Dermis microvascular lymphatic vessel endothelial cell (primary cell): ENCODE results near the gene TMEM164. TPM values are rescaled to one million over a fixed set of nuclear protein-coding genes. Genes with fewer than 3 reads are reported as not detected.
A peak's percentile ranks its signal among the peaks of the same experiment; 100 is the strongest.

Experiments
- DNase-seq, 2 donors: peaks; one replicate each; pipeline versions ENCODE4 v3.0.0 to v3.0.0-alpha.2; 2010; ENCODE audit warnings: low read depth in 2 of 2
- total RNA-seq: library from RNA; depleted of rRNA; stranded (reverse); fragments of >200 nt; gene quantifications from 2 replicates; pipeline ENCODE4 v1.2.1, GENCODE V29; 2014

The TMEM164 gene
- total RNA-seq, 1 donor from 2014 or later = 13.6 TPM

GRCh38 chrX:110036162-110037033 lies 33.5 kb downstream of the TMEM164 start:
- DNase-seq = no peak

DNA sequence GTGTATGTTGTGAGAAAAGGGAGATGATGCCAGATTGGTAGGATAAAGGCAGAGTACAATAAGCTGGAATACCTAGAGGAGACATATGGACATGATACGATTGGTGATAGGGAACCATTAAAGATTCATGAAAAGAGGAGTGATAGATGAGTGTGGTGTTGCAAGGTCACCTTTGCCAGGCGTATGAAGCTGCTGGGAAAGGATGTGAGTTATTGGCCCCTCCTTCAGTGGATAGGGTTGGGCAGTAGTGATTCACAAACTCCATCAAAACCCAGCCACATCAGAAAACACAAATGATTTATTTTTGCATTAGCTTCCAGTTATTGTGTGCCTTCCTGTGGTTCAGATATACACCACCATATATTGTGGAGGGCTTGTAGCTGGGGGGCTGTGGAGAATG lies 34.3 kb downstream of the TMEM164 start:
- DNase-seq = peak in 1 of 2 donors; percentile 37

DNA sequence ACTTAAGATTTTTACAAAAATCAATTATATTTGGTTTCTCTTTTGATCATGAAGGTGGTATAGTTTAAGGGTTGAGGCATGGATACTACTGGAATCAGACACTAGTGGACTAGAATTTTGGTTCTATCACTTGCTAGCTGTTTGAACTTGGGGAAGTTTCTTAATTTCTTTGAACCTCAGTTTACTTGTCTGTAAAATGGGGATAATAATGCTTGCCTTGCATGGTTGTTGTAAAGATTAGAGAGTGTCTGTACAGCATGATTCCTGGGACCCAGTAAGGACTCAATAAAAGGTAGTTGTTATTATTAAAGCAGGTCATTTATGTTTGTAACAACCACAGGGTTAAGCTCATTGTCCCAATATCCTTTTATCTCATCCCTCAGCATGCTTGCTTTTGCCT lies 36.0 kb downstream of the TMEM164 start:
- DNase-seq = no peak

DNA sequence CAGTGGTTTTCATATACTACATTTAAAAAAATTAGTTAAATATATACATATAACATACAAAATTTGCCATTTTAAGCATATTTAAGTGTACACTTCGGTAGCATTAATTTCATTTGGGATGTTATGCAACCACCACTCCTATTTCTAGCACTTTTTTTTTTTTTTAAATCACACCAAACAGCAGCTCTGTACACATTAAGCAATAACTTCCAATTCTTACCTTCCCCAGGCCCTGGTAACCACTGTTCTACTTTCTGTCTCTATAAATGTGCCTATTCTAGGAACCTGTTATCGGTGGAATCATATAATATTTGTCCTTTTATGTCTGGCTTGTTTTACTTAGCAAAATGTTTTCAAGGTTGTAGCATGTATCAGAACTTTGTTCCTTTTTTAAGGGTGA lies 39.1 kb downstream of the TMEM164 start:
- no peak for DNase-seq

DNA sequence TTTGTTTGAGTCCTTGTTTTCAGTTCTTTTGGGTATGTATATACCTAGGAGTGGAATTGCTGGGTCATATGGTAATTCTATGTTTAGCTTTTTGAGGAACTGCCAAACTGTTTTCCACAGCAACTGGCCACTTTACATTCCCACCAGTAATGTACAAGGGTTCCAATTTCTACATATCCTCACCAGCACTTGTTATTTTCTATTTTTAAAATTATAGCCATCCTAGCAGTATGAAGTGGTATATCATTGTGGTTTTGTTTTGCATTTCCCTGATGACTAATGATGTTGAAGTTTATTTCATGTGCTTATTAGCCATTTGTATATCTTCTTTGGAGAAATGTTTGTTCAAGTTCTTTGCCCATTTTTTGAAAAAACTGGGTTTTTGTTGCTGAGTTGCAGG lies 39.6 kb downstream of the TMEM164 start:
- no peak for DNase-seq

- no peak for DNase-seq
These were observed 40.6 kb downstream of the TMEM164 start for GRCh38 chrX:110043506-110043905.

DNA sequence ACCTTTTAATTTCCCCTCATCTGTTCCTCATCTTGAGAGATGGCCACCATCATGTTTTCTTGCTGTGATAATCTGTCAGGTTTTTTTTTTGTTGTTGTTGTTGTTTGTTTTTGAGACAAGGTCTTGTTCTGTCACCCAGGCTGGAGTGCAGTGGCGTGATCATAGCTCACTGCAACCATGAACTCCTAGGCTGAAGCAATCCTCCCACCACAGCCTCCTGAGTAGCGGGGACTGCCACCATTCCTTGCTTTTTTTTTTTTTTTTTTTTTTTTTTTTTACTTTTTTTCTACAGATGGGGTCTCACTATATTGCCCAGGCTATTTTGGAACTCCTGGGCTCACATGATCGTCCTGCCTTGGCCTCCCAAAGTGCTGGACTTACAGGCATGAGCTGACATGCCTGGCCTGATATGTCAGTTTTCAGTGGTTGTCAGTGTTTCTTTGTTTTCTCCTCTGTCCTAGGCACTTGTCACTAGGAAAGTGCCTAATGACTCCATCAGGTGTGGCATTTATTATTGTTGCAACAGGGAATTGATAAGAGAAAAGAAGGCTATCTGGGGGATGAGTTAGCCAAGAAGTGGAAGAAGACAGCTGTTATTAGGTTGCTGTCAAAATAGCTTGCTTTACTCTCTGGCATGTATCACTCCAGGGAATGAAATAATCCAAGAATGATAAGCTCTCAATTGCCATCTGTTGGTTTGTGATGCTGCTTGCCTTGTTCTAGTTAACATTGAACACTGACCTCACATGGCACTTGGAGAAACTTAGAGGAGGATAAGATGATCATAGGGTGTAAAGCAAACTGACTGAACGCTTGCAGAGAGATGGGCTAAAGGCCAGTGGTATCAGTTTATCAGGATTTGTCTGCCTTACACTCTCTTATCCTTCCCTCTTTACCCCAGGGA lies 41.7 kb downstream of the TMEM164 start:
- no peak for DNase-seq

DNA sequence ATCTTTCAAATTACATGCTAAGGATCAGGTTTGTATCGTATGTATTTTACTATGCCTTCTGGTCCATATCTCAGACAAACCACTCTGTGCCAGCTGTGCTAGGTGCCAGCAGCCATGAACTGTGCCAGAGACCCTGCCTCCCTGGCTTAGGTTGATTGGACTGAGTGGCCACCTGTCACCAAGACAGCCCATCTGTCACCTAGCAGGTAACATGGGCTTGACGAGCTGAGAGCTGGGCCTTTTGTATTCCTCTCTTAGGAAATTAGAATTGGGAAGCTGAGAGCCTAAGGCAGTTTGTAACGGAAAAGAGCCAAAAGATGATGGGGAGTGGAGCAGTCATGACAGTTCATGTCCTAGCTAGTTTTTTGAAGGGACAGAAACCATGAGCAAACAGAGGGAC lies 42.5 kb downstream of the TMEM164 start:
- no peak for DNase-seq

DNA sequence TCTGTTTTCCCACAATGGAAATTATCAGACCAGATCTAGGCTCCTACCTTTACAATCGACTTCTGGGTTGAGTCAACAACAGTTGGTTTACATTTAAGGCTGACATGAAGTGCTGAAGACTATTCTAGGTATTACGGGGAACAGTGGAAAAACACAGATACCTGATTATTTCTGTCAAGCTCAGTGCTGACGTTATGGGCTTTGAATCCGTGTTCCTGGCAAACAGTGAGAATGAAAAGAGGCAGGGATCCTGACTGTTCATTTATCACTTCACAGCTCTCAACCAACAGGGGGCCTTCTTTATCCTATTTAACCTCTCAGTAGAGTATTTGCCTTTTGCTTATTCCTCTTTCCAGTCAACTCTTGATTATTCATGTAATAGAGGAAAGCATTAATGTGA lies 43.1 kb downstream of the TMEM164 start:
- no peak for DNase-seq

- no peak for DNase-seq
These were observed 44.1 kb downstream of the TMEM164 start for GRCh38 chrX:110046971-110047370.

GRCh38 chrX:110049096-110049495 lies 46.2 kb downstream of the TMEM164 start:
- DNase-seq = no peak

DNA sequence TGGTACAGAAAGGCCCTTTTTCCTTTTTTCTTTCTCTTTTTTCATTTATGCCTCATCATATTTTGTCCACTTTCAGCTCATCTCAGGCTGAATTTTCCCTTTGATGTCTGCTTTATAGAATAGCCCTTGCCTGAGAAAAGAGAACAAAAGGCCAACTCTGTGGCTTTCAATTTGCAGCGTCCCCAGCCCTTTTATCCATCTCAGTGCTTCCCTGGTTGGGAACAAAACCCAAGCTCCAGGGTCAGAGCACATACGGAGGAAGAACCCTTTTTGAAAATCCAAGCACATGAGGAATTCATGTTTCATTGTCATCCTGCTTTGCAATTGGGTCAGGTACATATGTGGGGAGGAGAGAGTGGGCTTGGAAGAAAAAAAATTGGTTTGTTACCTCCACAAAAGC lies 47.5 kb downstream of the TMEM164 start:
- no peak for DNase-seq

- no peak for DNase-seq
These were observed 48.0 kb downstream of the TMEM164 start for GRCh38 chrX:110050901-110051300.

DNA sequence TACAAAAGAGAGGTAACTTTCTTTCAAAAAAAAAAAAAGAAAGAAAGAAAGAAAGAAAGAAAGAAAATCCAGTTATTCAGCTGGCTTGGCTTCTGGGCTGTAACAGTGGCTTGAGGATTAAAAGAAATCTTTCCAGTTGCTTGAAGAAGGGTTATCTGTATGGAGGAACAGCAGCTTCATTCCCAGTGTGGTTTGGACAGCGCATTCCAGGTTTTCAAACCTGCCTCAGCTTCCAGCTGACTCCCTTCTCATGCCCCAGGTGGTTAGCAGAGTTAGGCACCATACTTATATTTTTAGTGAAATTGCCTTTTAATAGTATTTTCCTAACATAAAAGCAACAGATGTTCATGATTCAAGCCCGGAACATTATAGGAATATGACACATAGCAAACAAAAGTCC lies 48.6 kb downstream of the TMEM164 start:
- peak in 1 of 2 donors; percentile 7 for DNase-seq

GRCh38 chrX:110052303-110052702 lies 49.4 kb downstream of the TMEM164 start:
- no peak for DNase-seq

DNA sequence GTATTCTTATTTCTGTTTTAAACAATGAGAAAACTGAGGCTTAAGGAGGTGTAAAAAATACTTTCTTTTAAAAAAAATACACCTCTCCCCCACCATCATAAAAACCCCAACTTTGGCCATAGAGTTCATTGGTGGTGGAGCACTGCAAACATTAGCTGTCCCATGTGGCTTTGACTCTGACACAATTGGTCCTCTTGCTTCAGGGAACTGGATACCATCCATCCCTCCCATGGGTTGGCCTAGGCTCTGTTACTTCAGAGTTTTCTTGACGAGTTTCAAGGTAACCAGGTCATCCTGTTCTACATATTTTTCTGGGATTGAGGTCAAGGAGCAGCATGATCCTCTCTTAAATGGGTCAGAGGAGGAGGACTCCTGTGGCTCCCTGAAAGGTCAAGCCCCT lies 50.5 kb downstream of the TMEM164 start:
- DNase-seq = no peak

DNA sequence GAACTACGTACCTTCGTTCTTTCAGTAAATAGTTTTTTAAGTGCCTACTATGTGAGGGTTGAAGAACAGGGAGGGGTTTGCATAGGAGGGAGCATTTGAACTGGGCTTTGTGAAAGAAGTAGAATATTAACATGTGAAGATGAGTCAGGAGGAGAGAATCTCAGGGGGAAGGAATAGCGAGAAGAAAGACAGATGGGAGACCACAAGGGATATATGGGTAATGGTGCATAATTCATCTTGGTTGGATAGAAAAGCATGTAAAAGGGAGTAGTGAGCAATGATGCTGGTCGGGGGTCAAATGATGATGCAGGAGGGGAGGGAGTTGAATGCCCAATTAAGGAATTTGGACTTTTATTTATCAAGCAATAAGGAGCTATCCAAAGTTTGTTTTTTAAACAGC lies 52.7 kb downstream of the TMEM164 start:
- DNase-seq = no peak

- no peak for DNase-seq
These were observed 53.5 kb downstream of the TMEM164 start for GRCh38 chrX:110056419-110056818.

DNA sequence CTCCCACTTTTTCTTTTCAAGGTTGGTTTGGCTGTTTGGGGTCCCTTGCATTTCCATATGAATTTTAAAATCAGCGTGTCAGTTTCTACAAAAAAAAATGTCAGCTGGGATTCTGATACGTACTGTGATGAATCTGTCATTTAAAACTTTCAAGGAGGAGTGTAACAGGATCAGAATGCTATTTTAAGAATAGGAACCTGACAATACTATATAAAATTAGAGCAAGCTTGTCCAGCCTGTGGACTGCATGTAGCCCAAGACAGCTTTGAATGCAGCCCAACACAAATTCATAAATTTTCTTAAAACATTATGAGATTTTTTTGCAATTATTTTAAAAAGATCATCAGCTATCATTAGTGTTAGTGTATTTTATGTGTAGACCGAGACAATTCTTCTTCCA lies 56.5 kb downstream of the TMEM164 start:
- no peak for DNase-seq

DNA sequence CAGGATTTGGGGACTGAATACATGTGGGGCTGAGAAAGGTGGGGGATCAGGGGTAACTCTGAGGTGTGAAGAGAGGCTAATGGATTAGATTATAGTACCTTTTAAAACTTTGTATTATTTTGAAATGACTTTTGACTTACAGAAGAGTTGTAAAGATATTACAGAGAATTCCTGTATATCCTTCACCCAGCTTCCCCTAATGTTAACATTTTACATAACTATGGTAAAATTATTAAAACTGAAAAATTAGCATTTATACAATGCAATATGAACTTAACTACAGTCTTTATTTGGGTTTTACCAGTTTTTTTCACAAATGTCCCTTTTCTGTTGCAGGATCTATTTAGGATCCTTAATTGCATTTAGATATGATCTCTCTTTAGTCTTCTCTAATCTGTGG lies 57.4 kb downstream of the TMEM164 start:
- DNase-seq = no peak

GRCh38 chrX:110060846-110061537 lies 58.1 kb downstream of the TMEM164 start:
- DNase-seq = no peak

DNA sequence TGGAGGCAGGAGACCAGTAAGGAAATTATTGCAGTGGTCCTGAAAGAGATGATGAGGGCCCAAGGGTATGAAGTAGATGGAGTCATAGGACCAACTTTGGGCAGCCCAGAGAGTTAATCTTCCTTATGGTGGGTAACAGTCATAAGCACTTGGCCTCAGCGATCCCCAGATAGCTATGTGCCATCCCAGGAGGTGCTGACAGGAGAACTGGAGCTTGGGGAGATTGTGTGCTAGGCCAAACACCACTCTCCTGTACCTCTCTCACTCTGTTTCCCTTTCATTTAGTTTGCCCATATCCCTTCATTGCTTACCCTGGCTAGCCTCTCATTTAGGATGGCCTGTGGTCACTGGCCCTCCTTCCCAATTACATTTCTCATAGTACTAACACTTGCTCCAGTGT lies 60.0 kb downstream of the TMEM164 start:
- no peak for DNase-seq
